Esophagus squamous epithelium (tissue), 4 donors: Measurements from ENCODE around the gene CABP2.

Experiments used
- POLR2A ChIP-seq, 4 donors: fragments of 450-650 bp; IDR thresholded peaks; one replicate each; pipeline ENCODE4 v1.6.1; 2017; ENCODE audit warnings: antibody characterized with exemption in 4 of 4, mild to moderate bottlenecking in 4 of 4, moderate library complexity in 3 of 4
- TF ChIP-seq, protein P1 (sequence below), 6 experiments: fragments of 450-650 bp in 4 of 6; fragments of 200-600 bp in 2 of 6; sonication (generic) in 2 of 6; IDR thresholded peaks; one replicate each; pipeline ENCODE4 v1.5.1; 2016 to 2019; ENCODE audit warnings: antibody characterized with exemption in 6 of 6, mild to moderate bottlenecking in 4 of 6, moderate library complexity in 4 of 6

DNA sequence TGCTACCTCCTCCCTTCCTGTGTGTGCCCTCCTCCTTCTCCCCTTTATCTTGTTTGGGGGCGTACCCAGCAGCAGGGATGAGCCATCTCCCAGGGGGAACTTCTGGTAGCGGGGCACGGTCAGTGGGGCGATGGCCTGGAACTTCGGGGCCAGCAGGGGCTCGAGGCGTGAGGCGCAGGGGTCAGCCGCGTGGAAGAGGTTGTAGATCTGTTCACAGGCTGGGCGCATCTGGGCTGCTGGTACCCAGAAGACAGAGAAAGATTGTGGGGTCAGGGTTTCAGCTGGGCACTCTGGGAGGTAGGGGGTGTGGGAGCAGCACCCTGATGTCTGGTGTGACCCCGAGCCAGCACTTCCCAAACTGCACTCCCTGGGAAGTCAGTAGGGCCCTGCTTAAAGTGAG lies 27.1 kb downstream of the CABP2 start:
- TF ChIP-seq, protein P1, sequence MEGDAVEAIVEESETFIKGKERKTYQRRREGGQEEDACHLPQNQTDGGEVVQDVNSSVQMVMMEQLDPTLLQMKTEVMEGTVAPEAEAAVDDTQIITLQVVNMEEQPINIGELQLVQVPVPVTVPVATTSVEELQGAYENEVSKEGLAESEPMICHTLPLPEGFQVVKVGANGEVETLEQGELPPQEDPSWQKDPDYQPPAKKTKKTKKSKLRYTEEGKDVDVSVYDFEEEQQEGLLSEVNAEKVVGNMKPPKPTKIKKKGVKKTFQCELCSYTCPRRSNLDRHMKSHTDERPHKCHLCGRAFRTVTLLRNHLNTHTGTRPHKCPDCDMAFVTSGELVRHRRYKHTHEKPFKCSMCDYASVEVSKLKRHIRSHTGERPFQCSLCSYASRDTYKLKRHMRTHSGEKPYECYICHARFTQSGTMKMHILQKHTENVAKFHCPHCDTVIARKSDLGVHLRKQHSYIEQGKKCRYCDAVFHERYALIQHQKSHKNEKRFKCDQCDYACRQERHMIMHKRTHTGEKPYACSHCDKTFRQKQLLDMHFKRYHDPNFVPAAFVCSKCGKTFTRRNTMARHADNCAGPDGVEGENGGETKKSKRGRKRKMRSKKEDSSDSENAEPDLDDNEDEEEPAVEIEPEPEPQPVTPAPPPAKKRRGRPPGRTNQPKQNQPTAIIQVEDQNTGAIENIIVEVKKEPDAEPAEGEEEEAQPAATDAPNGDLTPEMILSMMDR (IDR thresholded peaks at IDR 0.05): no peak
- no peak for TF ChIP-seq POLR2A (IDR thresholded peaks at IDR 0.05)
